B cell (primary cell): Measurements from ENCODE around the gene STK40. TPM values are rescaled to one million over a fixed set of nuclear protein-coding genes. Genes with fewer than 3 reads are reported as not detected.

Source experiments
- ATAC-seq: fragments of 200-7000 bp; cut with Tn5 transposase; one replicate; pipeline ENCODE4 v1.10.0; 2021; ENCODE audit warnings: low read depth, mild to moderate bottlenecking, moderate number of reproducible peaks, moderate library complexity
- CTCF ChIA-PET: fragments of 350-600 bp; sonication (Branson Sonifier 250); formaldehyde crosslinking; loops from one replicate; lab custom pipeline; 2021; ENCODE audit warnings: antibody characterized with exemption, inconsistent platforms; lab: Charles Lee
- POLR2A ChIA-PET: fragments of 350-600 bp; sonication (Branson Sonifier 250); formaldehyde crosslinking; loops from one replicate; lab custom pipeline; 2021; ENCODE audit warnings: antibody characterized with exemption; lab: Charles Lee
- DNase-seq: peaks from one replicate; pipeline ENCODE4 v3.0.0; 2013
- H2AFZ ChIP-seq: 2 replicates; pipeline ENCODE4 v1.6.1; 2012; ENCODE audit warnings: mild to moderate bottlenecking, low read depth, low read length; ENCODE audit not compliant: insufficient read depth, poor library complexity, severe bottlenecking
- H3K27ac ChIP-seq, 2 donors: 1 replicate in 1 of 2; 2 replicates in 1 of 2; pipeline ENCODE4 v1.5.1; 2012 to 2013; ENCODE audit warnings: low read length in 2 of 2, mild to moderate bottlenecking in 2 of 2, moderate library complexity in 1 of 2
- H3K27me3 ChIP-seq, 4 experiments: fragments of 200-600 bp in 1 of 4; sonication (generic) in 1 of 4; replicated peaks in 1 of 4; 1 replicate in 2 of 4; 2 replicates in 2 of 4; pipeline versions ENCODE4 v1.6.1 to v1.7.0; 2013 to 2016; ENCODE audit warnings: low read length in 3 of 4, mild to moderate bottlenecking in 2 of 4, mixed read lengths in 1 of 4, moderate library complexity in 1 of 4; ENCODE audit not compliant: insufficient read depth in 4 of 4, control insufficient read depth in 3 of 4; ENCODE audit errors: control extremely low read depth in 1 of 4
- H3K36me3 ChIP-seq, 2 experiments: replicated peaks in 1 of 2; 1 replicate in 1 of 2; 2 replicates in 1 of 2; pipeline versions ENCODE4 v1.6.1 to v1.7.1; 2013; ENCODE audit warnings: low read length in 1 of 2; ENCODE audit not compliant: insufficient read depth in 2 of 2, control insufficient read depth in 1 of 2; ENCODE audit errors: control extremely low read depth in 1 of 2, extremely low read depth in 1 of 2
- H3K4me1 ChIP-seq, 2 donors: fragments of 200-600 bp in 1 of 2; sonication (generic) in 1 of 2; 1 replicate in 1 of 2; 2 replicates in 1 of 2; pipeline versions ENCODE4 v1.5.1 to v1.6.1; 2013 to 2017; ENCODE audit warnings: low read length in 2 of 2; ENCODE audit not compliant: control insufficient read depth in 2 of 2, insufficient read depth in 2 of 2
- H3K4me2 ChIP-seq: replicated peaks from 2 replicates; pipeline ENCODE3; 2012; ENCODE audit warnings: mild to moderate bottlenecking, low read depth, low read length; ENCODE audit not compliant: poor library complexity, severe bottlenecking
- H3K4me3 ChIP-seq, 5 experiments: fragments of 200-600 bp in 1 of 5; sonication (generic) in 1 of 5; 1 replicate in 3 of 5; 2 replicates in 2 of 5; pipeline versions ENCODE4 v1.5.1 to v1.7.0; 2011 to 2016; ENCODE audit warnings: low read length in 4 of 5, mild to moderate bottlenecking in 4 of 5, low read depth in 2 of 5, control low read depth in 1 of 5, moderate library complexity in 1 of 5; ENCODE audit not compliant: insufficient read depth in 1 of 5; ENCODE audit errors: control extremely low read depth in 1 of 5, extremely low read depth in 1 of 5
- H3K79me2 ChIP-seq: fragments of 200-600 bp; sonication (generic); one replicate; pipeline ENCODE4 v1.6.0; 2016; ENCODE audit warnings: low read length; ENCODE audit not compliant: control insufficient read depth, insufficient read depth
- H3K9ac ChIP-seq: fragments of 200-600 bp; sonication (generic); 2 replicates; pipeline ENCODE4 v1.6.1; 2017; ENCODE audit warnings: mild to moderate bottlenecking, low read length, moderate library complexity
- H3K9me3 ChIP-seq, 3 donors: one replicate each; pipeline versions ENCODE4 v1.6.1 to v1.7.1; 2013; ENCODE audit warnings: low read length in 2 of 3; ENCODE audit not compliant: control insufficient read depth in 2 of 3, insufficient read depth in 1 of 3; ENCODE audit errors: control extremely low read depth in 1 of 3
- H4K20me1 ChIP-seq: 2 replicates; pipeline ENCODE4 v1.6.0; 2012; ENCODE audit warnings: mild to moderate bottlenecking, low read length; ENCODE audit not compliant: insufficient read depth, control insufficient read depth, poor library complexity, severe bottlenecking
- H3K27ac Mint-ChIP-seq: one replicate; pipeline ENCODE4 v1.8.0; 2021; ENCODE audit warnings: mixed read lengths
- H3K27me3 Mint-ChIP-seq: one replicate; pipeline ENCODE4 v1.8.0; 2021; ENCODE audit warnings: mixed read lengths
- H3K4me1 Mint-ChIP-seq: one replicate; pipeline ENCODE4 v1.8.0; 2021; ENCODE audit warnings: mixed read lengths
- H3K4me3 Mint-ChIP-seq: one replicate; pipeline ENCODE4 v1.8.0; 2021; ENCODE audit warnings: mixed read lengths
- H3K9me3 Mint-ChIP-seq: one replicate; pipeline ENCODE4 v1.8.0; 2022; ENCODE audit warnings: mixed read lengths; ENCODE audit not compliant: insufficient read depth
- CTCF ChIP-seq: fragments of 200-600 bp; IDR thresholded peaks from one replicate; pipeline ENCODE4 v1.8.0; 2022; ENCODE audit warnings: antibody characterized with exemption, mild to moderate bottlenecking
- EZH2 ChIP-seq: IDR thresholded peaks from 2 replicates; pipeline ENCODE4 v1.6.1; 2012; ENCODE audit warnings: borderline replicate concordance, low read depth, mild to moderate bottlenecking, moderate library complexity, low read length; ENCODE audit not compliant: insufficient read depth, poor library complexity, severe bottlenecking
- WGBS: methylation state at CpG from one replicate; pipeline ENCODE4 v1.1.5; 2013; ENCODE audit warnings: missing lambda C conversion rate; ENCODE audit not compliant: insufficient coverage; 5-methylcytosine and 5-hydroxymethylcytosine counted together
- intact Hi-C: fragments of 100-400 bp; cut with micrococcal nuclease; formaldehyde crosslinking; loops from one replicate; pipeline ENCODE4 v1.10.0; 2022
- polyA plus RNA-seq: library from polyadenylated mRNA; depleted of rRNA; stranded (reverse); fragments of >200 nt; gene quantifications from 2 replicates; pipeline ENCODE4 v1.2.3, GENCODE V29; 2012
- total RNA-seq, 2 donors: library from RNA; stranded (reverse); fragments of 120-200 nt in 1 of 2; gene quantifications; 1 replicate in 1 of 2; 2 replicates in 1 of 2; pipeline versions ENCODE4 v1.2.3 to v1.2.4, GENCODE V29; 2013 to 2022

STK40 gene
- total and polyA plus RNA-seq, 2 donors (not counting 1 experiment from before 2014, with no cell fraction given) = 53.1 to 69.1 TPM

GRCh38 chr1:36304970-36305914 lies 80.5 kb downstream of the STK40 start:
- H3K79me2 ChIP-seq = no peaks in the 10 kb centered on the region
- H4K20me1 ChIP-seq = peaks cover 14% of the 10 kb centered on the region
- no peak overlapping the region for H3K4me3 ChIP-seq
- 90% methylated on average over 7 of the region's 10 CpGs for WGBS
- Mint-ChIP-seq H3K4me1 (peaks cover 32% of the 10 kb centered on the region), H3K4me3 (peak overlapping the region; percentile 97), H3K9me3 (no peaks in the 10 kb centered on the region), H3K27ac (peak overlapping the region; percentile 42), H3K27me3 (no peaks in the 10 kb centered on the region)
- ChIA-PET POLR2A (interaction anchor here (0.6 kb wide), 1 partner anchor 114 kb away, joined by 7 read pairs; no protein-coding TSS in a partner anchor), CTCF (interaction anchor here (1.3 to 2.4 kb wide), 3 partner anchors 20 to 63 kb away, joined by 3 to 15 read pairs (median 8); no protein-coding TSS in a partner anchor)
- ATAC-seq (no peak), DNase-seq (no peak)
- H3K36me3 ChIP-seq = peaks cover 1 to 42% of the 10 kb centered on the region in 2 experiments
- H3K4me2 ChIP-seq = peak overlapping the region; percentile 98
- TF ChIP-seq CTCF (no peak), EZH2 (no peak)
- no peaks in the 10 kb centered on the region for H3K9me3 ChIP-seq
- intact Hi-C loops = loop anchor here (5.0 kb wide), 1 partner anchor 62 kb away; no protein-coding TSS in a partner anchor
- no peak overlapping the region for H3K9ac ChIP-seq
- H3K27ac ChIP-seq = peak overlapping the region in 1 of 2 donors; percentile 50
- no peak overlapping the region for H2AFZ ChIP-seq
- no peaks in the 10 kb centered on the region for H3K27me3 ChIP-seq
- H3K4me1 ChIP-seq = peaks cover 10 to 33% of the 10 kb centered on the region in 2 donors
